A549 (cell line): ENCODE data around the gene MINAR2. TPM values are rescaled to one million over a fixed set of nuclear protein-coding genes. Genes with fewer than 3 reads are reported as not detected.

Source experiments
- ATAC-seq, 2 experiments: fragments of 200-7000 bp in 1 of 2; fragments of >200 bp in 1 of 2; cut with Nextera tagmentation in 1 of 2; cut with Tn5 transposase in 1 of 2; 3 replicates each; pipeline versions ENCODE4 v1.8.0 to v1.9.1; 2018 to 2020; ENCODE audit warnings: mild to moderate bottlenecking in 1 of 2, moderate library complexity in 1 of 2
- CTCF ChIA-PET: fragments of 300-600 bp; sonication (Branson Sonifier 250); formaldehyde crosslinking; extraction: SDS; loops from one replicate; lab custom pipeline; 2021; ENCODE audit warnings: antibody characterized with exemption, inconsistent platforms; lab: Yijun Ruan, JAX
- POLR2A ChIA-PET: fragments of 350-600 bp; formaldehyde crosslinking; extraction: SDS; loops from one replicate; lab custom pipeline; 2021; ENCODE audit warnings: antibody characterized with exemption, inconsistent platforms; lab: Yijun Ruan, JAX
- DNase-seq, 2 experiments: peaks; one replicate each; pipeline versions ENCODE4 v3.0.0 to v3.0.0-alpha.2; 2011 to 2016; ENCODE audit warnings: low read depth in 1 of 2, low spot score in 1 of 2
- FAIRE-seq: peaks from 2 replicates; lab custom pipeline; 2011; peaks lifted over from hg19 to GRCh38; lab: Jason Lieb, UNC
- H3K27ac ChIP-seq, 2 experiments: fragments of >200 bp; sonication (Bioruptor Twin); formaldehyde crosslinking; 3 replicates each; pipeline ENCODE4 v1.5.1; 2016 to 2017
- H3K4me1 ChIP-seq: fragments of >200 bp; sonication (Bioruptor Twin); formaldehyde crosslinking; 3 replicates; pipeline ENCODE4 v1.6.1; 2016
- H3K4me2 ChIP-seq: fragments of >200 bp; sonication (Bioruptor Twin); formaldehyde crosslinking; 3 replicates; pipeline ENCODE4 v1.6.1; 2016
- H3K4me3 ChIP-seq: fragments of >200 bp; sonication (Bioruptor Twin); formaldehyde crosslinking; 3 replicates; pipeline ENCODE4 v1.5.1; 2016
- H3K9me3 ChIP-seq: fragments of >200 bp; sonication (Bioruptor Twin); formaldehyde crosslinking; 3 replicates; pipeline ENCODE4 v1.6.1; 2016
- CBX2 ChIP-seq: fragments of 200-600 bp; sonication (generic); IDR thresholded peaks from 2 replicates; pipeline ENCODE4 v1.6.1; 2016; ENCODE audit warnings: low read depth, mild to moderate bottlenecking, borderline replicate concordance
- CBX8 ChIP-seq: fragments of 200-600 bp; sonication (generic); IDR thresholded peaks from 2 replicates; pipeline ENCODE4 v1.6.1; 2016
- CHD2 ChIP-seq: fragments of 150-350 bp; IDR thresholded peaks from 2 replicates; pipeline ENCODE4 v1.6.1; 2014; ENCODE audit warnings: low read length; ENCODE audit not compliant: partially characterized antibody
- ESRRA ChIP-seq: fragments of 150-350 bp; IDR thresholded peaks from 2 replicates; pipeline ENCODE4 v1.6.1; 2014; ENCODE audit warnings: mild to moderate bottlenecking, low read length, borderline replicate concordance
- FOSL2 ChIP-seq, 2 experiments: fragments of 450-650 bp in 1 of 2; fragments of >200 bp in 1 of 2; sonication (Bioruptor Twin) in 1 of 2; formaldehyde crosslinking; IDR thresholded peaks; 2 replicates each; pipeline versions ENCODE4 v1.5.0 to v1.6.1; 2016 to 2020; ENCODE audit warnings: mild to moderate bottlenecking in 1 of 2, moderate library complexity in 1 of 2
- HOXB5 ChIP-seq: fragments of 250-450 bp; sonication (Bioruptor Pico); IDR thresholded peaks from 2 replicates; pipeline ENCODE4 v1.5.0; 2020; ENCODE audit warnings: mild to moderate bottlenecking, moderate library complexity
- MAZ ChIP-seq: fragments of 150-350 bp; IDR thresholded peaks from 2 replicates; pipeline ENCODE4 v1.6.1; 2014; ENCODE audit warnings: antibody characterized with exemption, low read depth, low read length, borderline replicate concordance
- POLR2AphosphoS2 ChIP-seq: conservative IDR thresholded peaks from 2 replicates; pipeline ENCODE4 v1.6.1; 2012; ENCODE audit warnings: low read length, improper control_type of control experiment, inconsistent platforms
- RARB ChIP-seq: fragments of 250-450 bp; sonication (Bioruptor Pico); IDR thresholded peaks from 2 replicates; pipeline ENCODE4 v1.8.0; 2021; ENCODE audit warnings: mild to moderate bottlenecking, moderate library complexity
- RCOR1 ChIP-seq: fragments of 150-350 bp; IDR thresholded peaks from 2 replicates; pipeline ENCODE4 v1.6.1; 2014; ENCODE audit warnings: antibody characterized with exemption, low read length, low read depth
- TP53 ChIP-seq: fragments of 250-450 bp; sonication (Bioruptor Pico); IDR thresholded peaks from 2 replicates; pipeline ENCODE4 v1.5.0; 2021; ENCODE audit warnings: mild to moderate bottlenecking, moderate library complexity
- ZFP36 ChIP-seq: fragments of 450-650 bp; IDR thresholded peaks from 2 replicates; pipeline ENCODE4 v1.6.1; 2014; ENCODE audit warnings: borderline replicate concordance; ENCODE audit not compliant: partially characterized antibody
- ZNF302 ChIP-seq: fragments of 250-450 bp; sonication (Bioruptor Pico); IDR thresholded peaks from 2 replicates; pipeline ENCODE4 v1.9.0; 2021; ENCODE audit warnings: inconsistent platforms, mild to moderate bottlenecking, moderate library complexity
- ZSCAN20 ChIP-seq: fragments of 250-450 bp; sonication (Bioruptor Pico); IDR thresholded peaks from 2 replicates; pipeline ENCODE4 v1.8.0; 2022; ENCODE audit warnings: mild to moderate bottlenecking, moderate library complexity
- WGBS: methylation state at CpG from one replicate; pipeline ENCODE4 v1.1.6; 2017; ENCODE audit errors: missing lambda C conversion rate; 5-methylcytosine and 5-hydroxymethylcytosine counted together
- polyA plus RNA-seq, 4 experiments: library from polyadenylated mRNA; depleted of rRNA in 3 of 4; stranded (reverse); fragments of >200 nt; fragmentation: RNase III in 1 of 4; extraction: RNeasy Plus Mini Kit Qiagen cat#74134 plus additional on column Dnase treatment in 1 of 4; gene quantifications; 2 replicates in 3 of 4; 3 replicates in 1 of 4; pipeline ENCODE4 v1.2.3, GENCODE V29; 2011 to 2017
- TF ChIP-seq, protein P1 (sequence below): fragments of 450-650 bp; IDR thresholded peaks from 2 replicates; pipeline ENCODE4 v1.6.1; 2014; ENCODE audit warnings: antibody characterized with exemption
- TF ChIP-seq, protein P2 (sequence below): fragments of >200 bp; sonication (Bioruptor Twin); formaldehyde crosslinking; IDR thresholded peaks from 3 replicates; pipeline ENCODE4 v1.6.1; 2016
- TF ChIP-seq, protein P3 (sequence below): fragments of >200 bp; sonication (Bioruptor Twin); formaldehyde crosslinking; IDR thresholded peaks from 2 replicates; pipeline ENCODE4 v1.6.1; 2016
- TF ChIP-seq, protein P4 (sequence below): fragments of 150-350 bp; IDR thresholded peaks from 2 replicates; pipeline ENCODE4 v1.6.1; 2014; ENCODE audit warnings: low read depth, mild to moderate bottlenecking, low read length
- TF ChIP-seq, protein P5 (sequence below): fragments of >200 bp; sonication (Bioruptor Twin); formaldehyde crosslinking; IDR thresholded peaks from 3 replicates; pipeline ENCODE4 v1.5.1; 2016

Gene MINAR2
- polyA plus RNA-seq, 2 of the 4 experiments (the other 2 are of a cell fraction), result not detected

DNA sequence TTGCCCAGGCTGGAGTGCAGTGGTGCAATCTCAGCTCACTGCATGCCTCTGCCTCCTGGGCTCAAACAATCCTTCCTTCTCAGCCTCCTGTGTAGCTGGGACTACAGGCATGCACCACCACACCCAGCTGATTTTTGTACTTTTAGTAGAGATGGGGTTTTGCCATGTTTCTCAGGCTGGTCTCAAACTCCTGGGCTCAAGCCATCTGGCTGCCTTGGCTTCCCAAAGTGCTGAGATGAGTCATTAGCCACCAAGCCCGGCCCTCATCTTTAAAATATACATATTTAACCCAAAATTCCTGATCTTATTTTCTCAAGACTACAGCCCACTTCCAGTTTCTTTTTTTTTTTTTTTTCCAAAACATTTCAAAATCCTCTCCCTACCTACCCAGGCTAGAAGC is 31.7 kb upstream of the MINAR2 start:
- no peak for FAIRE-seq
- Histone ChIP-seq H3K27ac (no peak overlapping the region), H3K4me1 (no peaks in the 10 kb centered on the region), H3K4me2 (no peak overlapping the region)
- POLR2A ChIA-PET, result no interaction called here
- no peak for DNase-seq
- TF ChIP-seq, protein P1, sequence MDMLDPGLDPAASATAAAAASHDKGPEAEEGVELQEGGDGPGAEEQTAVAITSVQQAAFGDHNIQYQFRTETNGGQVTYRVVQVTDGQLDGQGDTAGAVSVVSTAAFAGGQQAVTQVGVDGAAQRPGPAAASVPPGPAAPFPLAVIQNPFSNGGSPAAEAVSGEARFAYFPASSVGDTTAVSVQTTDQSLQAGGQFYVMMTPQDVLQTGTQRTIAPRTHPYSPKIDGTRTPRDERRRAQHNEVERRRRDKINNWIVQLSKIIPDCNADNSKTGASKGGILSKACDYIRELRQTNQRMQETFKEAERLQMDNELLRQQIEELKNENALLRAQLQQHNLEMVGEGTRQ, result no peak
- TF ChIP-seq ESRRA, result no peak
- TF ChIP-seq ZNF302 (CRISPR knock-in tag), result no peak
- TF ChIP-seq MAZ, result no peak
- TF ChIP-seq ZFP36, result no peak
- TF ChIP-seq, all 56 proteins: peak for 0
- H3K9me3 ChIP-seq, result no peaks in the 10 kb centered on the region
- 0% methylated on average over 1 of the region's 1 CpG for WGBS
- ATAC-seq, result no peak
- H3K4me3 ChIP-seq, result no peak overlapping the region
- CTCF ChIA-PET, result no interaction called here

DNA sequence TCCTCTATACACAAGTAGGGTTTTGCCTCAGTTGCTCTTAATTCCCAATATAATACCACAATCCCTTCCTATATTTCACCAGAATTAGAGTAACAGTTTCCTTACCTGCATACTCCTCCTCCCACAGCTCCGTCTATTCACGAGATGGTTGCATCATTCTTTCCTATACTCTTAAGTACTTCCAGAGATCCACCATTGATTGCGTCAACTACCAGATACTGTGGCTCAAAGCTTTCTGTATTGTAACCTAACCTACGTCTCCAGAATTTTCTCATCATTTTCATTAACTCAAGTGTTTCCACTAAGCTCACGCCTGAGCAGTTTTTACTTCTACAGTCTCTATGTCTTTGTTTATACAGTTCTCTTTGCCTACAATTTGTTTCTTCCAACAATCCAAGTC is 31.2 kb upstream of the MINAR2 start:
- H3K4me1 ChIP-seq, result no peaks in the 10 kb centered on the region
- FAIRE-seq (no peak), ATAC-seq (no peak), DNase-seq (no peak)
- no peak overlapping the region for H3K4me3 ChIP-seq
- no peak overlapping the region for H3K27ac ChIP-seq
- H3K9me3 ChIP-seq, result no peaks in the 10 kb centered on the region
- ChIA-PET CTCF (no interaction called here), POLR2A (no interaction called here)
- TF ChIP-seq, protein P2, sequence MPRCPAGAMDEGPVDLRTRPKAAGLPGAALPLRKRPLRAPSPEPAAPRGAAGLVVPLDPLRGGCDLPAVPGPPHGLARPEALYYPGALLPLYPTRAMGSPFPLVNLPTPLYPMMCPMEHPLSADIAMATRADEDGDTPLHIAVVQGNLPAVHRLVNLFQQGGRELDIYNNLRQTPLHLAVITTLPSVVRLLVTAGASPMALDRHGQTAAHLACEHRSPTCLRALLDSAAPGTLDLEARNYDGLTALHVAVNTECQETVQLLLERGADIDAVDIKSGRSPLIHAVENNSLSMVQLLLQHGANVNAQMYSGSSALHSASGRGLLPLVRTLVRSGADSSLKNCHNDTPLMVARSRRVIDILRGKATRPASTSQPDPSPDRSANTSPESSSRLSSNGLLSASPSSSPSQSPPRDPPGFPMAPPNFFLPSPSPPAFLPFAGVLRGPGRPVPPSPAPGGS, result no peak
- TF ChIP-seq, protein P3, sequence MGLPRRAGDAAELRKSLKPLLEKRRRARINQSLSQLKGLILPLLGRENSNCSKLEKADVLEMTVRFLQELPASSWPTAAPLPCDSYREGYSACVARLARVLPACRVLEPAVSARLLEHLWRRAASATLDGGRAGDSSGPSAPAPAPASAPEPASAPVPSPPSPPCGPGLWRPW, result no peak
- no peak for TF ChIP-seq POLR2AphosphoS2
- TF ChIP-seq FOSL2 (IDR thresholded peaks at IDR 0.05), result no peak
- no peak for TF ChIP-seq FOSL2 (CRISPR knock-in tag; IDR thresholded peaks at IDR 0.05)
- TF ChIP-seq, protein P4, sequence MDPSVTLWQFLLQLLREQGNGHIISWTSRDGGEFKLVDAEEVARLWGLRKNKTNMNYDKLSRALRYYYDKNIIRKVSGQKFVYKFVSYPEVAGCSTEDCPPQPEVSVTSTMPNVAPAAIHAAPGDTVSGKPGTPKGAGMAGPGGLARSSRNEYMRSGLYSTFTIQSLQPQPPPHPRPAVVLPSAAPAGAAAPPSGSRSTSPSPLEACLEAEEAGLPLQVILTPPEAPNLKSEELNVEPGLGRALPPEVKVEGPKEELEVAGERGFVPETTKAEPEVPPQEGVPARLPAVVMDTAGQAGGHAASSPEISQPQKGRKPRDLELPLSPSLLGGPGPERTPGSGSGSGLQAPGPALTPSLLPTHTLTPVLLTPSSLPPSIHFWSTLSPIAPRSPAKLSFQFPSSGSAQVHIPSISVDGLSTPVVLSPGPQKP, result no peak
- TF ChIP-seq ZSCAN20 (CRISPR knock-in tag), result no peak
- no peak for TF ChIP-seq RARB
- no peak for TF ChIP-seq RCOR1
- no peak for TF ChIP-seq CBX2
- TF ChIP-seq CHD2, result no peak
- TF ChIP-seq, protein P5, sequence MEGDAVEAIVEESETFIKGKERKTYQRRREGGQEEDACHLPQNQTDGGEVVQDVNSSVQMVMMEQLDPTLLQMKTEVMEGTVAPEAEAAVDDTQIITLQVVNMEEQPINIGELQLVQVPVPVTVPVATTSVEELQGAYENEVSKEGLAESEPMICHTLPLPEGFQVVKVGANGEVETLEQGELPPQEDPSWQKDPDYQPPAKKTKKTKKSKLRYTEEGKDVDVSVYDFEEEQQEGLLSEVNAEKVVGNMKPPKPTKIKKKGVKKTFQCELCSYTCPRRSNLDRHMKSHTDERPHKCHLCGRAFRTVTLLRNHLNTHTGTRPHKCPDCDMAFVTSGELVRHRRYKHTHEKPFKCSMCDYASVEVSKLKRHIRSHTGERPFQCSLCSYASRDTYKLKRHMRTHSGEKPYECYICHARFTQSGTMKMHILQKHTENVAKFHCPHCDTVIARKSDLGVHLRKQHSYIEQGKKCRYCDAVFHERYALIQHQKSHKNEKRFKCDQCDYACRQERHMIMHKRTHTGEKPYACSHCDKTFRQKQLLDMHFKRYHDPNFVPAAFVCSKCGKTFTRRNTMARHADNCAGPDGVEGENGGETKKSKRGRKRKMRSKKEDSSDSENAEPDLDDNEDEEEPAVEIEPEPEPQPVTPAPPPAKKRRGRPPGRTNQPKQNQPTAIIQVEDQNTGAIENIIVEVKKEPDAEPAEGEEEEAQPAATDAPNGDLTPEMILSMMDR, result no peak
- H3K4me2 ChIP-seq, result no peak overlapping the region
- WGBS, result 17% methylated on average over 5 of the region's 5 CpGs

DNA sequence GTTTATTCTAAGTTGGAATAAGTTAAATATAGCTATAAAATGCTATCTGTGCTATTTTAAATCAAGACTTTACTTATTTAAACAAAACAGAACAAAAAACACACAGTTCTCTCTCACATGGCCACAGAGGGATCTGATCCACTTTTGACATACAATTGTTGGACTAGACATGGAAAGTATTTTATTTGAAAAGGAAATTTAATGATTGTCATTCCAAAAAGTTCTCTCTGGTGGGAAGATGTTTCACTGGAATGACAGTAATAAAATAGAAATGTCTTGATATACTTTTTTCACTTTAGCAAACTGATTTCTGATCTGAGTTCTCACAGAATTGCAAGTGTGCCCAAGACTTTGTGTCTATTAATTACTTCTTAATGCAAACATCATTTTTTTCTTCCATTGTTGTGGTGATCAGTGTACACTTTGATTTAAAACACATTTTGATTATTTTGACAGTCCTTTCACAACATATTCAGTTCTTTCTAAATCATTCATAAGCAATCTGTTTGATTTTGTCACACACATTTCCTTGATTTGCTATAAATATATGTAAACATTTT is 30.1 kb upstream of the MINAR2 start:
- CTCF ChIA-PET, result no interaction called here
- no peak overlapping the region for H3K4me3 ChIP-seq
- TF ChIP-seq, protein P2, result no peak
- TF ChIP-seq HOXB5 (no peak), TP53 (CRISPR knock-in tag) (no peak), CBX8 (no peak), MAZ (no peak)
- no peaks in the 10 kb centered on the region for H3K4me1 ChIP-seq
- ATAC-seq, result no peak
- no peak overlapping the region for H3K4me2 ChIP-seq
- POLR2A ChIA-PET, result no interaction called here
- no peaks in the 10 kb centered on the region for H3K9me3 ChIP-seq
- FAIRE-seq, result no peak
- H3K27ac ChIP-seq, result no peak overlapping the region
- DNase-seq, result no peak
